HG03575 (cell line): ENCODE results near the gene DLG2.
"Not testable (repeated sequence)": the region's sequence is repeated elsewhere in the genome, so short reads cannot be mapped to it uniquely, and the experiment has no call there.

Experiments used
- ATAC-seq: cut with Tn5 transposase; IDR thresholded peaks from one replicate; pipeline ENCODE4 v1.9.1; 2021; ENCODE audit not compliant: unreplicated experiment, insufficient number of reproducible peaks, low FRiP score; ENCODE audit errors: extremely low read depth

DLG2 gene

GRCh38 chr11:85627332-85627997 is at the start of gene DLG2:
Gene DLG2 (minus strand): TSS chr11:85627344.
- no peak for ATAC-seq

- ATAC-seq = no peak
Measured at GRCh38 chr11:85673393-85673792, 46.2 kb upstream of the DLG2 start.

GRCh38 chr11:85672105-85672902 is 45.2 kb upstream of the DLG2 start:
- ATAC-seq = no peak

GRCh38 chr11:85670949-85671663 is 44.0 kb upstream of the DLG2 start:
- not testable (repeated sequence) for ATAC-seq

- no peak for ATAC-seq
Measured at GRCh38 chr11:85668157-85668556, 41.0 kb upstream of the DLG2 start.

- no peak for ATAC-seq
Measured at GRCh38 chr11:85666687-85667086, 39.5 kb upstream of the DLG2 start.

- ATAC-seq = no peak
Measured at GRCh38 chr11:85665733-85666132, 38.6 kb upstream of the DLG2 start.

- ATAC-seq = peak; percentile 73
Measured at GRCh38 chr11:85664615-85665481, 37.7 kb upstream of the DLG2 start, which contains the start of gene CREBZF. Gene CREBZF (minus strand): TSS chr11:85665129. CDS start chr11:85664875, 254 bp downstream.

- ATAC-seq = peak; percentile 33
Measured at GRCh38 chr11:85663753-85664614, 36.8 kb upstream of the DLG2 start.

GRCh38 chr11:85663080-85663752 is 36.1 kb upstream of the DLG2 start:
- no peak for ATAC-seq

- ATAC-seq = no peak
Measured at GRCh38 chr11:85661972-85662664, 35.0 kb upstream of the DLG2 start.

- ATAC-seq = no peak
Measured at GRCh38 chr11:85658180-85658579, 31.0 kb upstream of the DLG2 start.

- ATAC-seq = no peak
Measured at GRCh38 chr11:85656777-85657176, 29.6 kb upstream of the DLG2 start.

GRCh38 chr11:85654343-85654742 is 27.2 kb upstream of the DLG2 start:
- ATAC-seq = not testable (repeated sequence)

- ATAC-seq = no peak
Measured at GRCh38 chr11:85652786-85653447, 25.8 kb upstream of the DLG2 start.

- no peak for ATAC-seq
Measured at GRCh38 chr11:85651118-85651517, 24.0 kb upstream of the DLG2 start.
